Activated CD4-positive, alpha-beta T cell treated with anti-CD3 and anti-CD28 coated beads, Interleukin-10, Interleukin-2, amounts not matched to agents 100 ng/mL and 50 ng/mL, durations not matched to agents 16 hours and 8 hours (primary cell): Measurements from ENCODE around the gene ZNF784.
A peak's percentile ranks its signal among the peaks of the same experiment; 100 is the strongest.

ENCODE experiments used
- DNase-seq: peaks from one replicate; pipeline ENCODE4 v3.0.0-alpha.2; 2020

The ZNF784 gene

DNA sequence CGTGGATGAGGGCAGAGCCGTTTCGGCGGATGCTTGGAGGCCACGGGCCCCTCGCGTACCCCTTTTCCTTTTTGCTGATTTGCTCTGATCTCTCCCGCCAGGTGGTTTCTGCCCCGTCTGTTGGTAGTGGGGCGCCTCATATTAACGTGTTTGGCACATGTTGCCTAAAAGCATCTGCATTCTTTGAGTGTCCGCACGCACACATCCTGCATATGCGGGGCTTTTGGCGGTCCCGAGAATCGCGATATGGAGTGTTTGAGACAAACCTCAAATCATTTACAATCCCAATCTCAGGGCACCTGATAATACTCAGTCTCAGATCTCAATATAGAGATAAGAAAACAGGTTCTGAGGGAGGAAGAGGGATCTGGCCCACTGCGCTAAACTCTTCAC is 31.3 kb upstream of the ZNF784 start:
- no peak for DNase-seq

DNA sequence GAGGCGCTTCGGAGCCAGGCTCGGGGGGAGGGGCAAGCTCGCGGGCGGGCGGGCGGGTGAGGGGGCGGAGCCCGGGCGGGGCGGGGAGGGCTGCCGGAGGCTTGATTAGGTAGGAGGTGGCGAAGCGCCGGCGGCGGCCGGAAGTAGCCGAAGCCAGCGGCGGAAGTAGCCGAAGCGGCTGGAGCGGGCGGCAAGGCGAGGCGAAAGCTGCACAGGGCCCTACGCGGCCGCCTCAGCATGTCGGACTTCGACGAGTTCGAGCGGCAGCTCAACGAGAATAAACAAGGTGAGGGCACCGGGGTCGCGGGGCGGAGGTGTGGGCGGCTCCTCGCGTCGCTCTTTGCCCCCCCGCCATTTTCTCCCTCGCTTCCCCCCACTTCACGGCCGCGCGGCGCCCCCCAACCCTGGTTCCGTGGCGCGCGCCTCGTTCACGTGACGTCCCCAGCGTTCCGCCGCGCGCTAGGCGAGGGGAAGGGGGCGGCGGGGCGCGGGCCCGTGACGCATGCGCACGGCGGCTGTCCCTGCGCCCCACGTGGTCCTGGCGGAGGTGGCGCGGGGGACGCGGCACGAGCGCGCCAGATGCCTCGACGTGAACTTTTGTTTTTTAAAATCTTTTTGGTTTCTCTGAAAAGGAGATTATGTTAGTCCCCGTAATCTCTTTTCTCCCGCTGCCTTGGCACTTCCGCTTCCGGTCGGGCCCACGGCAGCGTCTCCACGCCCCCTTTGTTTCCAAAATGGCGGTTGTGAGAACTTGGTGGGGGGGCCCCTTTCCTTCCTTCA is 30.7 kb upstream of the ZNF784 start, which contains the start of gene U2AF2:
U2AF2 (plus strand) TSS at position 168 of the 780 bp plus-strand sequence; CDS start at position 238, 70 bp downstream.
- peak; percentile 97 for DNase-seq

DNA sequence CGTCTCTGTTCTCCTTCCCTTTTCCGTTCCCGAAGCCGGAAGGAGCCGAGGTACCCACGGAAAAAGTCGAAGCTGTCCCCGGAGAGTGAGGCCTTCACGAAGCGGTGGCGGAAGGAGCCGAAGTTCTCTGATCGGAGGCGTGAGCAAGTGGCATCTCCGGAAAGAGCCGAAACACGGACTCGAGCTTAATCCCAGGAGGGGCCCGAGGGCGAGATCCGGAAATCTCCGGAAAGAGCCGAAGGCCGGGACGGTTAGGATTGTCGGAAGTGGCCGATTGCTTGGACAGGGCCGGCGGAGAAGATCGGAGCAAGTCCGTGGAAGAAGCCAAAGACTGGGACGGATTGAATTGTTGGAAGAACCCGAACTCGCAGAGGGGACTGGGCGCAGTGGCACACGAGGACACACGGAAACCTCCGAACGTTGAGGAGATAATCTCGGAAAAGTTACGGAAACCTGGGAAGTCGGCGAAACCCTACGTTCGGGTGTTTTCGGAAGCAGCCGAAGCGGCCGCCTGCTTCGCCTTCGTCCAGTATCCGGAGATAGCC is 30.0 kb upstream of the ZNF784 start:
- DNase-seq: peak; percentile 100

DNA sequence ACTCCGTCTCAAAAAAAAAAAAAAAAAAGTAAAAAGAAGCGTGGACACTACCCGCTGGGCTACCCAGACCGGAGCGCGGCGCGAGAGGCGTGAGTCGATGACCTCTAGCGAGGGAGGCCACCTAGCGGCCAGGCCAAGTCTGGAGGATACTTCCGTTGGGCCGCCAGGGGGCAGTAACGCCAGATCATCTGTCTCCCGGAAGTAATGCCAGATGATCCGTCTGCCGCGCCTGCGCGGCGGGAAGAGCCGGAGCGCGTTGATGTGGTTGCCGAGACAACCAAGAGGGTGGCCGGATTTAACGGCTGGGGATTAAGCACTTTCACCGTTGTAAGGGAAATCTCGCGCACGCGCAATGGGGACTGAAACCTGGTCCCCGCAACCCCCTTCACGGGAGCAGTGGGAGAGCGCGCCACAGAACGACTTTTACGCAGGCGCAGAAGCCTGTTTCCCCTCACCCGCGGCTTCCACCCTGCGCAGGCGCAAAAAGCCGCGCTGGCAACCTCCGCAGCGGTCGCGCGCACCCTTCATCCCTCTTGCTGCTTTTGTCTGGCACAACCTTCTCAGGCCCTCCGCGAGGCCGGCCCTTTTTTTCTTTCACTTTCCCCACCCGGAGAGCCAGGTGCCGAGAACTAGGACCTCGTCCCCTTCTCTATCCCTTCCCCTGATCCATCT is 29.4 kb upstream of the ZNF784 start:
- peak; percentile 99 for DNase-seq

DNA sequence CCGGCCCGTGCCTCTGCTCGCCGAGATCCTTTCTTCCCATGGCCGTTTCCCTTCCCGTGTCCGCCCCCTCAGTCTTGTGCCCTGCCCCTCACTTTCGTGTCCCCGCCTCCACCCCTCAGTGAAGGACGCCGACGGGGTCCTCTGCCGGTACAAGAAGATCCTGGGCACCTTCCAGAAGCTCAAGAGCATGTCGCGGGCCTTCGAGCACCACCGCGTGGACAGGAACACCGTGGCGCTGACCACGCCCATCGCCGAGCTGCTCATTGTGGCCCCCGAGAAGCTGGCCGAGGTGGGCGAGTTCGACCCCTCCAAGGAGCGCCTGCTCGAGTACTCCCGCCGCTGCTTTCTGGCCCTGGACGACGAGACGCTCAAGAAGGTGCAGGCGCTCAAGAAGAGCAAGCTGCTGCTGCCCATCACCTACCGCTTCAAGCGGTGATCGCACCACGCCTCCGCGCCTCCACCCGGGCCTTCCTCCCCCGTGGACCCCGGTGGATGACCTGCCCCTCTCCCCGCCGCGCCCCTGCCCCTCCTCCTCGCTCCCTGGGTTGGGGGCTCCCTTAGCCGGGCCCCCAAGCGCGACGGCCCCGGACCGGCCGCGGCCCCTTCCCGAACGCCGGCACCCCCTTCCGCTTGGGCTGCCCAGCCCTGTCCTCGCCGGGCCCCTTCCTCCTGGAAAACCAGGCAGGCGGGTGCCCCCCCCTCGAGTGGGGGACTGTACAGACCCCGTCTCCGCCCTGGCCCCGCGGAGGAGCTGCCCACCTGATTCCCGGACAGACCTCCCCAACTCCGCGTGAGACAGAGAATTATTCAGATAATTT is 28.2 kb upstream of the ZNF784 start:
- no peak for DNase-seq

DNA sequence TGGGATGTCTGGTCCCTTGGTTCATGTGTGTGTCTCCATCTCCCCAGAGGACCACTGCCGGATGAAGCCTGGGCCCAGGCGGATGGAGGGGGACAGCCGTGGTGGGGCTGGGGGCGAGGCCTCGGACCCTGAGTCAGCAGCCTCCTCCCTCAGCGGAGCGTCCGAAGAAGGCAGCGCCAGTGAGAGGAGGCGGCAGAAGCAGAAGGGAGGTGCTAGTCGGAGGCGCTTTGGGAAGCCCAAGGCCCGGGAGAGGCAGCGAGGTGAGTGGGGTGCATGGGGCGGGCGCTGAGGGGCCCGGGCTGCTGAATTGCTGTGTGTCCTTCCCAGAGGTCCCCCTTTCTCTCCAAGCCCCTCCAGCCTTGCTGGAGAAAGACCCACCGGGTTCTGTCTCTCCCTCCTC is 26.9 kb upstream of the ZNF784 start:
- DNase-seq: no peak

DNA sequence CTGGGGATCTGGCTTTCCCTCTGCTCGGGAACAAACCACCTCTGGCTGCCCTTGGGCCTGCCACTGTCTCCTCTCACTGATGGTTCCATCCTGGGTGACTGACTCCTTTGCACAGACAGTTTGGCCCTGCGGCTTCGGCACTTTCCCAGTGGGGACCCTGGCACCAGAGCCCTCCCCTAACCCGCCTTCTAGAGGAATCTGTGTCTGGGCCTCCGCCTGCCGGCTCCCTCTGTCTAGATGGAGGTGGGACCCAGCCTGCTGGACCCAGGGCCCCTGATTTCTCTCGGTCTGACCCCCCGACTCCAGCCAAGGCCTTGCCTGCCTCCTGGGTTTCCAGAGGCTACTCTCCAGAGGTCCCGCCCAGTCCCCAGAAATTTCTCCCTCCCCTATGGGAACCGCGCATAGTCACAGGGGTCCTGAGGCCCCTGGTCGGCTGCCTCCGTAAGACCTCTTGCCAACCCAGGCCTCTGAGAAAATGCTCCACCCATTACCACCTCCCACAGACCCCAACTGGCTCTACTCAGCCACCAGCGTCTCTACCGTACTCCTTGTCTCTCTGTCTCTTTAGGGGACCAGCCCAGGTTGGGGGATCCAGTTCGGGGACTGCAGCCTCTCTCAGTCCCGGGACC is 26.4 kb upstream of the ZNF784 start:
- DNase-seq: no peak

DNA sequence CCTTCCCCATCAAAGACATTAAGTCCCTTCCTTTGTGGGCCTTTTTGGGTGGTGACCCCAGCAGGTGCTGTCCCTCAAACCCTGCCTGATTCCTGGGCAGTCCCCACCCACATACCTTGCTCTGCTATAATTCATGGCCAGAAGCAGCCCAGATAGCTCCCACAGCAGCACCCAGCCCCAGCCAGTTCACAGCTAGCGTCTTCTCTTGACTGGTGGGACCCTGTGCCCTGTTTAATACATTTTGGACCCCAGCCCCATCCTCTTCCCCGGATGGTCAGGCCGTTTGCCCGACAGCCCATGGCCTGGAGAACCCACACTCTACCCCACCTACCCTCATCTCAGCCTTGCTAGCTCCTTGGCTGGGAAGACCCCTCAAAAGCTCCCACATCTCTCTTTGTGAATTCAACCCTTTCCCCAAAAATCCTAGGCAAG is 25.8 kb upstream of the ZNF784 start:
- no peak for DNase-seq

DNA sequence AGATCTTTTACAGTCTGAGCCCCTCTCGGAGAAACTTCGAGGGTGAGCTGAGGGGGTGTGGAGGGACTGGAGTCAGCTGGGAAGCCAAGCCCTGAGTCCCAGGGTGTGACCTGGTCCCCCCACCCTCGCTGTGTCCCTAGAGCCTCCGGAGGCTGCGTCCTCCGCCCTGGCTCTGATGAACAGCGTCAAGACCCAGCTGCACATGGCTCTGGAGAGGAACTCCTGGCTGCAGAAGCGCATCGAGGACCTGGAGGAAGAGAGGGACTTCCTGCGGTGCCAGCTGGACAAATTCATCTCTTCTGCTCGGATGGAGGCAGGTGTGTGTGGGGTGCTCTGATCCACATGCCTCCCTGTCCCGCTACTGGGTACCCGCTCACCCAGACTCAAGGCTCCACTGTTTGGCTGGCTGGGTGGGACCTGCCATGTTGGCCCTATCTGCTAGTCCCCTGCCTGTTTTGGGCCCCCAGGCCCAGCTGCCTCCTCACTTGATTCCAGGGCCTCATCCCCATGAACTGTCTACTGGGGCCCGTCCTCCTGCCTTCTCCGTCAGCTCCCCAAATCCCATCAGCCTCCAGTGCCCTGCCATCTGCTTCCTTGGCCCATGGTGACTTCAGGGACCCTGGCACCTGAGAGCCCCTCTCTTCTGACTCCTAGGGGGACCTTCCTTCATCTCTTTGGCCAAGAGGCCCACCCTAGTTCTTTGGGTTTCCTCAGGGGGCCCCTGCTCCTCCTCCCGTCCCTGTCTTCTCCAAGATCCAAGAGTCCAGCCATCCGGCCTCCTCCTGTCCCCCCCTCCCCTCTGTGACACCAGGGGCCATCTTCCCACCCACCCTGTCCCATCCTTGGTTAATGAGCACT is 25.1 kb upstream of the ZNF784 start:
- no peak for DNase-seq

DNA sequence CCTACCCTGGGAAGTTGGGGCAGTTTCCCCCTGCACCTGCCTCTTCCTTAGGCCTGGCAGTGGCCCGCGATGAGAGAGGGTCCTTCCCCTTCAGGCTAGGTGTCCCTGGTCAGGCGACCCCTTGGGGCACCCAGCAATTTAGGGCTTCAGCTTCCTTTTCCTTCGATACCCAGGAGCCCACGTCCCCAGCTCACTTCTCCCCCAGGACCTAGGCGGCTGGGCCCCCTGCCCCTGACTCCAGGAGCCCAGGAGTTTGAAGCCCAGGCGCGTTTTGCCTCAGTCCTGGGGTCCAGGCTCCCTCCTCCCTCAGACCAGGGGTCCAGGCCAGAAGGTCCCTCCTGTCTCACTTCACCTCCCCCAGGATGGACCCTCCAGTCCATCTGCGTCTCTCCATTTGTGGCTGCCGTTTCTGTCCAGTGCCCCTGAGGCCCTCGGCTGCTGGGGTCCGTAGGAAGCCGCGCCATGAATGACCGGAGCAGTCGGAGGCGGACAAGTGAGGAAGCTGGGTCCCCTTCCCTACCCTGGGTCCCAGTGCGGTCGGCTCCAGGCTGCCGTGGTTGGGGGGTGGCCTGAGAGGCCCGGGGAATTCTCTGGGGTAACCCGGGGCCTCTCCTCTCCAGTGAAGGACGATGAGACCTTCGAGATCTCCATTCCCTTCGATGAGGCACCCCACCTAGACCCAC is 24.4 kb upstream of the ZNF784 start:
- no peak for DNase-seq

DNA sequence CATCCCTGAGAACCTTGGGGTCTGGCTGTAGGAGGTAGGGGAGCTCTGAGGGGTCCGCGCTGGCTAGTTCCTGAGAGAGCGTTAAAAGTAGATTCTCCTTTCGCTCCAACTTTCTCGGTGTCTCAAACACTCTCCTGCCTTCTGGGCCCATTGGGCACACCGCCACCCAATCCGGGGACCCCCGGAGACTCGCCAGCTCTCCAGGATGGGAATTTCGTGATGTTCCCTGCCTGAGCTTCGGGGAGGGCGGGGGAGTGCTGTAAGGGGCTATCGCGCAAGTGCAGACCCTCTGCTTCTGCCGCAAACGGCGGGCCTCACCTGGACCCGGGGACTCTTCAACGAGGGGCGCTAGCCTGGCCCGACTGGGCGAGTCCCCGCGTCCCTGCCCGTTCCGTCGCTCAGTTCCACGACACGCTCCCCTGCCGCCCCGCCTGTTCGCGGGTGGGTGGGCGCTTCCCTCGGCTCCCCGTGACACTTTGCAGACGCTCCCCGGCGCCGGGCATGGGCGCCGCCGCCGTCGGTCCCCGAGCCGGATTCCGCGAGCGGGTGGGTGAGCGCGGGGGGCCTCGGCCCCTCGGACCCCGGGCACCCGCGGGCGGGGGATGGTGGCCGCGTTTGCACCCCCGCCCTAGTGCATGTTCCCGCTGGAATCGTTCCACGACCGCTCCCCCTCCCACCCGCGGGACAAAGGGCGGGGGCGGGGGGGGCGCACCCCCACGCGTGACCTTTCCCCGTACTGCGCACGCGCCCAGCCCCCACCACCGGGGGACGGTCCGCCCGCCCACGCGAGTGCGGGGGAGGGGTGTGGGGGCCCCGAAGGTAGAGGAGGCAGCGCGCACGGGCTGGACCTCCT is 23.6 kb upstream of the ZNF784 start, which contains the start of gene CCDC106:
CCDC106 (plus strand) TSS at position 481 of the 853 bp plus-strand sequence. CDS start 835 bp downstream, outside the sequence.
- peak; percentile 43 for DNase-seq

DNA sequence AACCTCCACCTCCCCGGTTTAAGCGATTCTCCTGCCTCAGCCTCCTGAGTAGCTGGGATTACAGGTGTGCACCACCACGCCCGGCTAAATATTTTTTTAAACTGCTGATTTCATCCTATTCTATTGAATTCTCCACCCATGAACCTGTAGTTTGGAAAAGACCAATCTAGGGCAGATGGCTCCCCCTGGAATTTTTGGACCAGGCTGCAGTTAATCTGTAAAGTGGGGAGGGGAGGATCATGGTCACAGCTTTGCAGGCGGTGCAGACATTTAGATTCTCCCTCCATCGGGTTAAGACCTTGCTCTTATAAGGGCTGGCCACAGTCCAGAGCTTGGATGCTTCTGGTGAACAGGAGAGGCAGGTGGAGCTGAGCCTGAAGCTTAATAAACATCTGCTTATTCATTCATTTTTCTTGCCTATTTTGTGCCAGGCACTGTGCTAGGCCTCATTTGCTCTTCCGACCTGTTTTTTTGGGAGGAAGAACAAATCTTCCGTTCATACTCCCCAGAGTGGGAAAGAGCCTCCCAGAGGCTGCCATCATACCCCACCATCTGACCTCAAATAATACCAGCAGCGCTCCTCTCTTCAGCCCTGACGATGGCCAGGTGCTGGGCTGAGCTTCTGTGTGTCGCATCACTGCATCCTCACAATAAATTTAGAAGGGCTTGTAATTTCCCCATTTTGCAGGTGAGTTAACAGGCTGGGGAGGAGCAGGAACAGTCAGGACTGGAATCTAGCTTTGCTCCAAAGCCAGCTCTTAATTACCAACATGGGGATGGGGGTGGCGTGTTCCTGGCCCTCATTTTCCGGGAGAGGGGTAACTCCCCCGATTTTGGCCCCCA is 22.7 kb upstream of the ZNF784 start:
- DNase-seq: no peak

DNA sequence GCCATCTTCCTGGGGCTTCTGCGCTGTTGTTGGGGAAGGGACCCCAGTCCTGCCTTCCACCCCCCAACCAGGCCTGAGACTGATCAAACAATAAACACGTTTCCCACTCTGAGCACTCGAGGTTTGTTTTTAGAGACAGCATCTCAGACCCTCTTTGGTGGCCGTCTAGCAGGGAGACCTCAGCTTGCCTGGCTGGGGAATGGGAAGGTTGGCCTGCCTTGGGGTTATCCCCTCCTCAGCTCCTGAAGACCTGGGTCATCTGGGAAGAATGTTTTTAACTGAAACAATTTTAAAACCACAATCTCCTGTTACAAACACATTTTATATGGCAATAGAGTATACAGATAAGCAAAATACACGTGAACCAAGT is 21.1 kb upstream of the ZNF784 start:
- DNase-seq: no peak

DNA sequence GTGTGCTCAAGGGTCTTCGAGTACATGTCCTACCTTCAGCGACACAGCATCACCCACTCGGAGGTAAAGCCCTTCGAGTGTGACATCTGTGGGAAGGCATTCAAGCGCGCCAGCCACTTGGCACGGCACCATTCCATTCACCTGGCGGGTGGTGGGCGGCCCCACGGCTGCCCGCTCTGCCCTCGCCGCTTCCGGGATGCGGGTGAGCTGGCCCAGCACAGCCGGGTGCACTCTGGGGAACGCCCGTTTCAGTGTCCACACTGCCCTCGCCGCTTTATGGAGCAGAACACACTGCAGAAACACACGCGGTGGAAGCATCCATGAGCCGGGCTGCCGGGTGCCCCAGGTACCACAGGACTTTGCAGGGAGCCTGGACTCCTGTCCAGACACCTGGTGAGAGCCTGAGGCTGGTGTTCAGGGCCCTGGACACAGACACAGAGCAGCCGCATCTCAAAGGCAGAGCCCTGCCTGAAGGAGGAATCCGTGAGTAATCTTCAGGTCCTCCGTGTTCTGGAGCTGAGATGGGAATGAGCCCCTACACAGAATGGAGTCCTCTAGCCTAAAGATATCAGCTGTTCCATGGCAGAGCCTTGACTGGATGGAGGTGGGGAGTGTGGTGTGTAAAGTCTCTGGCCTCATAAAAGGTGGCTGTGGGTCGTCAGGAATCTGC is 20.6 kb upstream of the ZNF784 start:
- DNase-seq: no peak

DNA sequence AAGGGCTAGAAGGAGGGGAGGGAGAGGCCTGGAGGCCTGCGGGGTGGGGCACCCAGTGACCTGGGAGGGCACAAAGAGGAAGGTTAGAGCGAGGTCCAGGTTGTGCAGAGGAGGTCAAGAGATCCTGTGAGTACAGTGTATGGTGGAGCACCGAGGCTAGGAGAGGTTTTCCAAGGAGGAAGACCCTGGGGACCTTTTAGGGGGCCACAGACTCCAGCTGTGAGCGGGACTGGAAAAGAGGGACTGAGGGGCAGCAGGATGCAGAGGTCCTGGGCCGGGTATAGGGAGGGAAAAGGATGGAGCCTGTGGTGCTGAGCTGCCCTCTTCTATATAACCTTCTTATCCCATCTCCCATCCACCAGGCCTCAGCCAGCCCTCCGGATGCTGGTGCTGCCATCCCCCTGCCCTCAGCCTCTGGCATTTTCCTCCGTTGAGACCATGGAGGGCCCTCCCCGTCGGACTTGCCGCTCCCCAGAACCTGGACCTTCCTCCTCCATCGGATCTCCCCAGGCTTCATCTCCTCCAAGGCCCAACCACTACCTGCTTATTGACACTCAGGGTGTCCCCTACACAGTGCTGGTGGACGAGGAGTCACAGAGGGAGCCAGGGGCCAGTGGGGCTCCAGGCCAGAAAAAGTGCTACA is 19.9 kb upstream of the ZNF784 start:
- no peak for DNase-seq

DNA sequence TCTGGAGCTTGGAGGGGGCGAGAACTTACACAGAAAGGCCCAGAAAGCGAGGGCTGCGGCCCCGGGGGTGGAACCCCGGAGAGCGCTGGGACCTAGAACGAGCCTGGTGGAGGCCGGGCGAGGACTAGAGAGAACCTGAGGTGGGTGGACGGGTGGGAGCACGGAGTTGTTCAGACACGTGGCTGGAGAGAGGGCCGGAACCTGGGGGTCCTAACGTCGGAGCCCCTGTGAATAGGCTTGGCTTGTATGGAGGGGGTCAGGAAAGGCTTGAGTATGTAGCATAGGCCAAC is 19.5 kb upstream of the ZNF784 start:
- DNase-seq: no peak

DNA sequence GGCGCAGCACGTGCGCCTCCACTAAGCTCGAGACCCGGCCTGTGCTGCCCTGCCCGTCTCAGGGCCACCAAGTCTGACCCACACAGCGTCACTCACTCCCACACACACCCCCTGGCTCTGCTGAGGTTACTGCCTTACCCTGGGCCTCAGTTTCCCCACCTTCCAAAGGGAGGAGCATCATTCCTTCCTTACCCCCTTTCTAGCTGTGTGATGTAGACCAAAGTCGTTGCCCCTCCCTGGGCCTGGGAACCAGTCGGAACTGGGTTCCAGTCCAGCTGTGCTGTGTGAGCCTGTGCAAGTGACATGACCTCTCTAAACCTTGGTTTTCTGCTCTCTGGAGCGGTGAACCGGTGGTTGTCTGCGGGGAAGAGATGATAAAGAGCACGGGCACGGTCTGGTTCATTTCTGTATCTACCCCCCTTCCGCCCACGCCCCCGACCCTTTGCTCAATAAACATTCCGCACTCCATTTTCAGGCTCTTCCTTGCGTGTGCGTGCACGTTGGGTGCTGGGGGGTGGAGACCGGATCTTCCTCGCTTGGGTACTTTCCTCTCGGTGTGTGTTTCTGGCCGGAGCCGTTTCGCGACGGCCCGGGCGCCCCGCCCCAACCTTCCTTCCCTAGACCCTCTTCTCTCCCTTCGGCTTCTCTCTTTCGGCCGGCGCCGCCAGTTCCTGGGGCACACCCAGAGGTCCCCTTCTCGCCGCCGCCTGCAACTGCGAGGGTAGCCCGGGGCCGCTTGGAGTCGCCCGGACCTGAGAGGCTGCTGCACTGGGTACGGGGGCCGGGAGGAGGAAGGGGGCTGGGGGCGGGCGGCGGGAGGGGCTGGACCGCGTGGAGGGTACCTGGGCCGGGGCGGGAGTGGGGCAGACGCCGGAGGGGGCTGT is 18.9 kb upstream of the ZNF784 start, which contains the start of gene ZNF581:
ZNF581 (plus strand) TSS at position 647 of the 884 bp plus-strand sequence. CDS start 923 bp downstream, outside the sequence.
- peak; percentile 87 for DNase-seq
